Breast epithelium (tissue), 4 donors: ENCODE data around the gene VAMP8. TPM values are rescaled to one million over a fixed set of nuclear protein-coding genes. Genes with fewer than 3 reads are reported as not detected.
A peak's percentile ranks its signal among the peaks of the same experiment; 100 is the strongest.
"Not testable (repeated sequence)": the region's sequence is repeated elsewhere in the genome, so short reads cannot be mapped to it uniquely, and the experiment has no call there.

Experiments
- DNase-seq, 2 donors: peaks; one replicate each; pipeline ENCODE4 v3.0.0-alpha.2; 2019; ENCODE audit warnings: low spot score in 2 of 2
- H3K27ac ChIP-seq, 2 donors: fragments of 200-600 bp; sonication (generic) in 1 of 2; one replicate each; pipeline ENCODE4 v1.5.1; 2016 to 2019; ENCODE audit warnings: mild to moderate bottlenecking in 1 of 2
- H3K27me3 ChIP-seq, 2 donors: fragments of 200-600 bp; sonication (generic) in 1 of 2; one replicate each; pipeline versions ENCODE4 v1.5.1 to v1.6.0; 2017 to 2019; ENCODE audit warnings: control low read depth in 1 of 2, mild to moderate bottlenecking in 1 of 2
- H3K36me3 ChIP-seq: fragments of 200-600 bp; one replicate; pipeline ENCODE4 v1.5.1; 2019
- H3K4me1 ChIP-seq, 2 donors: fragments of 200-600 bp; sonication (generic); one replicate each; pipeline ENCODE4 v1.5.1; 2016 to 2019; ENCODE audit warnings: control low read depth in 1 of 2
- H3K4me3 ChIP-seq, 3 donors: fragments of 200-600 bp; sonication (generic); 1 replicate in 2 of 3; 2 replicates in 1 of 3; pipeline ENCODE4 v1.5.1; 2016 to 2019; ENCODE audit warnings: mild to moderate bottlenecking in 3 of 3, moderate library complexity in 2 of 3
- H3K9me3 ChIP-seq, 2 donors: fragments of 200-600 bp; sonication (generic) in 1 of 2; one replicate each; pipeline ENCODE4 v1.5.1; 2016 to 2019; ENCODE audit warnings: control low read depth in 1 of 2
- POLR2A ChIP-seq: fragments of 450-650 bp; IDR thresholded peaks from one replicate; pipeline ENCODE4 v1.6.1; 2016; ENCODE audit warnings: antibody characterized with exemption, mild to moderate bottlenecking, moderate library complexity
- POLR2AphosphoS5 ChIP-seq, 3 donors: sonication (generic); formaldehyde crosslinking; IDR thresholded peaks; one replicate each; pipeline ENCODE4 v1.6.1; 2017; ENCODE audit warnings: antibody characterized with exemption in 3 of 3
- intact Hi-C: fragments of 100-400 bp; cut with DNase I; formaldehyde crosslinking; loops from one replicate; pipeline ENCODE4 v1.15.1; 2023; ENCODE audit warnings: low total_unique reads
- total RNA-seq, 3 donors: library from RNA; depleted of rRNA; stranded (reverse); fragments of >200 nt; gene quantifications; one replicate each; pipeline ENCODE4 v1.1.0, GENCODE V29; 2016
- TF ChIP-seq, protein P1 (sequence below), 3 donors: fragments of 450-650 bp; IDR thresholded peaks; one replicate each; pipeline ENCODE4 v1.5.1; 2016 to 2017; ENCODE audit warnings: antibody characterized with exemption in 3 of 3, mild to moderate bottlenecking in 3 of 3, moderate library complexity in 3 of 3

VAMP8 gene
- total RNA-seq, 3 donors from 2014 or later, result 23.2 to 127 (median 55.7) TPM

DNA sequence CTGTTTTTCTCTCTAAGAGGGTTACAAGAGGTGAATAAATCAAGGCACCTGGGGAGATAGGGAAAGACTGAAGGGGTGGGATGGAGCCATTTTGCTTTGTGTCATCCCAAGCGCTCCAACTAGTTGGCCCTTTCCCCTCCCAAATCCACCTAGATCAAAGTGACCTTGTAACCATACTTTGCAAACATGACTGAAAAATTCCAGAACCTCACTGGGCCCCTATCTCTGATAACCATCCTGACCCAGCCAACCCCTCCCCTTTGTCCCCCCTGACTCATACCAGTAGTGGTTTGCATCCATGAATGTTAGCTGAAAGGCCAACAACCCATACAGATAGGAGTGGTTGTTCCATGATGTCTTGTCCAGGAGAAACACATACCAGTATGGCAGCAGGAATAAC is 19.2 kb upstream of the VAMP8 start:
- Histone ChIP-seq H3K9me3 (no peaks in the 10 kb centered on the region), H3K36me3 (no peaks in the 10 kb centered on the region)

DNA sequence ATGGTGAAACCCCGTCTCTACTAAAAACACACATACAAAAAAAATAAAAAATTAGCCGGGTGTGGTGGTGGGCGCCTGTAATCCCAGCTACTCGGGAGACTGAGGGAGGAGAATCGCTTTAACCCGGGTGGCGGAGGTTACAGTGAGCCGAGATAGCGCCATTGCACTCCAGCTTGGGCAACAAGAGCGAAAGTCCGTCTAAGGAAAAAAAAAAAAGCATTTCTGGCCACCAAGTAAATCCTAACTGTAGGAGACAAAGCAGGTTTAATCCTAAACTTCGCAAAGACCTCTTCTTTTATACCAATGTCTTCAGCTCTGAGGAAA is 17.0 kb upstream of the VAMP8 start:
- H3K36me3 ChIP-seq, H3K4me1 ChIP-seq, DNase-seq, H3K27ac ChIP-seq, H3K27me3 ChIP-seq, intact Hi-C loops, H3K9me3 ChIP-seq: not testable (repeated sequence)
- peak overlapping the region; percentile 72 to 82 (median 80) for H3K4me3 ChIP-seq

More for the DNA sequence above, 19.2 kb upstream of the VAMP8 start:
- intact Hi-C loops, result no loop called here
- Histone ChIP-seq H3K4me1 (no peaks in the 10 kb centered on the region), H3K27me3 (no peaks in the 10 kb centered on the region), H3K27ac (no peak overlapping the region), H3K4me3 (no peak overlapping the region)
- no peak for DNase-seq
- TF ChIP-seq POLR2AphosphoS5 (IDR thresholded peaks at IDR 0.05) (no peak), POLR2A (no peak)
- TF ChIP-seq, protein P1, sequence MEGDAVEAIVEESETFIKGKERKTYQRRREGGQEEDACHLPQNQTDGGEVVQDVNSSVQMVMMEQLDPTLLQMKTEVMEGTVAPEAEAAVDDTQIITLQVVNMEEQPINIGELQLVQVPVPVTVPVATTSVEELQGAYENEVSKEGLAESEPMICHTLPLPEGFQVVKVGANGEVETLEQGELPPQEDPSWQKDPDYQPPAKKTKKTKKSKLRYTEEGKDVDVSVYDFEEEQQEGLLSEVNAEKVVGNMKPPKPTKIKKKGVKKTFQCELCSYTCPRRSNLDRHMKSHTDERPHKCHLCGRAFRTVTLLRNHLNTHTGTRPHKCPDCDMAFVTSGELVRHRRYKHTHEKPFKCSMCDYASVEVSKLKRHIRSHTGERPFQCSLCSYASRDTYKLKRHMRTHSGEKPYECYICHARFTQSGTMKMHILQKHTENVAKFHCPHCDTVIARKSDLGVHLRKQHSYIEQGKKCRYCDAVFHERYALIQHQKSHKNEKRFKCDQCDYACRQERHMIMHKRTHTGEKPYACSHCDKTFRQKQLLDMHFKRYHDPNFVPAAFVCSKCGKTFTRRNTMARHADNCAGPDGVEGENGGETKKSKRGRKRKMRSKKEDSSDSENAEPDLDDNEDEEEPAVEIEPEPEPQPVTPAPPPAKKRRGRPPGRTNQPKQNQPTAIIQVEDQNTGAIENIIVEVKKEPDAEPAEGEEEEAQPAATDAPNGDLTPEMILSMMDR (IDR thresholded peaks at IDR 0.05), result no peak

DNA sequence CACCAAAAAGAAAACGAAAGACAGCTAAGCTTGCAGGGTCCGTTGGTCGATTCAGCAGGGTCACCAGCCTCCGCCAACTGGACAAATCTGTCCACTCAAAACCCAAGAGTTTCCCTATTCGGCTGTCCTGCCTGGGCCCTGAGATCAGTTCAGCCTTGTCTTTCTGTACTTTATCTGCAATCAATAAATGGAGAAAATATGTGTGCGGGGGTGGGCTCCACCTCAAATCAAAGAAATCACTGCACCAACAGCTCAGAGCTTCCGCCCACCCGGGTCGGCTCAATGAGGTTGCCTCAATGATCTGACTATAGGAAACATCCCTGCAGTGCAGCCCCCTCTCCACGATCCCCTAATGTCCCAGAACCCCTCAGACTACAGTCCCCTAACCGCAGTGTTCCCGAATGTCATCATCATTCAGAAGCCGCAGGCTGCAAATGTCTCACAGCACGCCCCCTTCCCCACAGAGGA is 16.5 kb upstream of the VAMP8 start:
- no peaks in the 10 kb centered on the region for H3K4me1 ChIP-seq
- no peaks in the 10 kb centered on the region for H3K36me3 ChIP-seq
- H3K27me3 ChIP-seq, result no peaks in the 10 kb centered on the region
- peak overlapping the region; percentile 72 to 82 (median 80) for H3K4me3 ChIP-seq
- H3K27ac ChIP-seq, result peak overlapping the region; percentile 89
- intact Hi-C loops, result no loop called here
- no peak for DNase-seq
- no peaks in the 10 kb centered on the region for H3K9me3 ChIP-seq
- TF ChIP-seq POLR2A, result no peak
- TF ChIP-seq, protein P1 (IDR thresholded peaks at IDR 0.05), result no peak
- no peak for TF ChIP-seq POLR2AphosphoS5 (IDR thresholded peaks at IDR 0.05)

DNA sequence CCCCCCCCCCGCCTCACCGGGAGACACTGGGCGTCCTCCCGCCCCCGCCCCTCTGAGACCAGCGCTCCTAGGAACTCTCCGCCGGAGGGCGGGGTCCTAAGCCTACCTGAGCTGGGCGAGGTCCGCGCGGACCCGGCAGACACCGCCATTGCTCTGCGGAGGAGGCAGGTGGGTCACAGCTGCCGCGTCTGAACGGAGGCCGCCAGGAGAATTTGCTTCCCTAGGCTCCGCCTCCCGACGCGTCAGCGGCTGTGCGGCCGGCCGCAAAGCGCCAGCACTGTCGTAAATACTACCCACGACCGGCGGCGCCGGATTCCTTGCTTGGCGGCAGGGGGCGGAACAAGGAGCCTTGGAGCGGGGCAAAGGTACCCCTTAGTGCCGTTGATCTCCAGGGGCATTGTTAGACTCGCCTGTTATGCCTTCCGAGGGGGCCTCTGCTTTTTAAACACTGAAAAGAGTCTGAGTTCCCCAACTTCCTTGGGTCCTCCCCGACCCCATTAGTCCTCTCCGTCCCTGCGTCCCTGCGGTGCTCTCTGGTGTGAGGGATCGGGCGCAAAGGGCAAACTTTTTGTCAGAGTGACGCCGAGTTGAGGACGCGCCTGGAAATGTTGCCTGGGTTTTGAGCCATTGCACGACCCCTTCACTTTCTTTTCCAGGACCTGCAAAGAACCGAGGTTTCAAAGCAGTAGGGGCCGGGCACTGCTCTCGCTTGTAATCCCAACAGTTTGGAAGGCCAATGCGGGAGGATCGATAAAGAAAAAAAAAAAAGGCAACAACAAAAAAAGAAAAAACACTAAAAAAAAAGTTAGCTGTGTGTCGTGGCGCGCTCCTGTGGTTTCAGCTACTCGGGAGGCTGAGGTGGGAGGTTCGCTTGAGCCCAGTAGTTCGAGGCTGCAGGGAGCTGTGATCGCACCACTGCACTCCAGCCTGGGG is 15.8 kb upstream of the VAMP8 start, which contains the start of gene GGCX:
TSS of gene GGCX (minus strand) at position 214 of the 933 bp plus-strand sequence. CDS start at position 149, 65 bp downstream.
- intact Hi-C loops, result no loop called here

DNA sequence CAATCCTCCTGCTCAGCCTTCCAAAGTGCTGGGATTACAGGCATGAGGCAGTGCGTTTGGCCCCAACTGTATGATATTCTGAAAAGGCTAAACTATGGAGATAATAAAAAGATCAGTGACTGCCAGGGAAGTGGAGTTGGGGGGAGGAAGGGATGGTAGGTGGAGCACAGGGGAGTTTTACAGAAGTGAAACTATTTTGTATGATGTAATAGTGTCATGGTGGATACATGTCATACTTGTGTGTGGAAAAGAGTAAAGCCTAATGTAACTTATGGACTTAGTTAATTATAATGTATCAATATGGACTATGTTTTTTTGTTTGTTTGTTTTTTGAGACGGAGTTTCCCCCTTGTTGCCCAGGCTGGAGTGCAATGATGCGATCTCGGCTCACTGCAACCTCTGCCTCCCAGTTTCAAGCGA is 13.2 kb upstream of the VAMP8 start:
- DNase-seq, result no peak
- TF ChIP-seq, protein P1 (IDR thresholded peaks at IDR 0.05), result no peak
- TF ChIP-seq POLR2A (no peak), POLR2AphosphoS5 (IDR thresholded peaks at IDR 0.05) (no peak)
- Histone ChIP-seq H3K9me3 (no peaks in the 10 kb centered on the region), H3K27me3 (no peaks in the 10 kb centered on the region), H3K4me3 (no peak overlapping the region), H3K36me3 (no peaks in the 10 kb centered on the region), H3K27ac (no peak overlapping the region), H3K4me1 (no peaks in the 10 kb centered on the region)
- intact Hi-C loops, result no loop called here

More for the DNA sequence above, 15.8 kb upstream of the VAMP8 start, which contains the start of gene GGCX:
- Histone ChIP-seq H3K9me3 (no peaks in the 10 kb centered on the region), H3K4me3 (peak within 1 kb of the TSS; percentile 72 to 82 (median 80)), H3K27ac (peak within 1 kb of the TSS; percentile 89), H3K36me3 (no peaks in the 10 kb centered on the region), H3K27me3 (no peaks in the 10 kb centered on the region), H3K4me1 (no peaks in the 10 kb centered on the region)
- peak; percentile 92 to 94 for DNase-seq
- TF ChIP-seq, protein P1 (IDR thresholded peaks at IDR 0.05), result peak in 2 of 3 donors; percentile 6 to 36
- peak; percentile 65 to 88 (median 84) for TF ChIP-seq POLR2AphosphoS5 (IDR thresholded peaks at IDR 0.05)
- TF ChIP-seq POLR2A, result peak; percentile 86
